Neural crest cell (in vitro differentiated cells): ENCODE data around the gene GCHFR. TPM values are rescaled to one million over a fixed set of nuclear protein-coding genes. Genes with fewer than 3 reads are reported as not detected.

Experiments used
- DNase-seq: peaks from one replicate; pipeline ENCODE4 v3.0.0; 2021; ENCODE audit warnings: low read depth, mixed read lengths, low spot score
- H3K27ac Mint-ChIP-seq: one replicate; pipeline ENCODE4 v1.8.0; 2021; ENCODE audit warnings: mild to moderate bottlenecking, mixed read lengths; ENCODE audit not compliant: unreplicated experiment
- H3K27me3 Mint-ChIP-seq: 2 replicates; pipeline ENCODE4 v1.8.0; 2021; ENCODE audit warnings: low read depth, mild to moderate bottlenecking, mixed read lengths
- H3K36me3 Mint-ChIP-seq: 2 replicates; pipeline ENCODE4 v1.8.0; 2021; ENCODE audit warnings: low read depth, mild to moderate bottlenecking, mixed read lengths
- H3K4me1 Mint-ChIP-seq: 2 replicates; pipeline ENCODE4 v1.8.0; 2021; ENCODE audit warnings: mixed read lengths
- H3K4me3 Mint-ChIP-seq: one replicate; pipeline ENCODE4 v1.8.0; 2021; ENCODE audit warnings: mild to moderate bottlenecking, mixed read lengths
- H3K9me3 Mint-ChIP-seq: 2 replicates; pipeline ENCODE4 v1.8.0; 2021; ENCODE audit warnings: mixed read lengths
- total RNA-seq: library from RNA; stranded (reverse); gene quantifications from 2 replicates; pipeline ENCODE4 v1.2.1, GENCODE V29; 2021
- TF ChIP-seq, protein P1 (sequence below): fragments of 200-600 bp; sonication (generic); conservative IDR thresholded peaks from 2 replicates; pipeline ENCODE4 v1.5.0; 2021; ENCODE audit warnings: antibody characterized with exemption, mild to moderate bottlenecking

The GCHFR gene
- total RNA-seq, 1 donor from 2014 or later: 9.1 TPM

DNA sequence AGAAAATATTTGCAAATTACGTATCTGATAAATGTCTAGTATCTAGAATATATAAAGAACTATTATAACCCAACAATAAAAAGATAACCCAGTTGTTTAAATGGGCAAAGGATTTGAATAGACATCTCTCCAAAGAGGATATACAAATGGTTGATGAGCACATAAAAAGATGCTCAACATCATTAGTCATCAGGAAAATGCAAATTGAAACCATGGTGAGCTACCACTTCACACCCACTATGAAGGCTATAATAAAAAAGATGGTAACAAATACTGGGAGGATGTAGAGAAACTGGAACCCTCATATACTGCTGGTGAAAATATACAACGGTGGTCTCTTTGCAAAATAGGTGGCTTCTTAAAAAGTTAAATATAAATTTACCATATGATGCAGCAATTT, 40.9 kb upstream of the GCHFR start:
- H3K4me1 Mint-ChIP-seq: no peaks in the 10 kb centered on the region
- no peaks in the 10 kb centered on the region for H3K27me3 Mint-ChIP-seq
- H3K36me3 Mint-ChIP-seq: peaks cover 3% of the 10 kb centered on the region
- no peak for DNase-seq
- no peak overlapping the region for H3K27ac Mint-ChIP-seq
- H3K4me3 Mint-ChIP-seq: no peak overlapping the region
- H3K9me3 Mint-ChIP-seq: no peaks in the 10 kb centered on the region
- TF ChIP-seq, protein P1, sequence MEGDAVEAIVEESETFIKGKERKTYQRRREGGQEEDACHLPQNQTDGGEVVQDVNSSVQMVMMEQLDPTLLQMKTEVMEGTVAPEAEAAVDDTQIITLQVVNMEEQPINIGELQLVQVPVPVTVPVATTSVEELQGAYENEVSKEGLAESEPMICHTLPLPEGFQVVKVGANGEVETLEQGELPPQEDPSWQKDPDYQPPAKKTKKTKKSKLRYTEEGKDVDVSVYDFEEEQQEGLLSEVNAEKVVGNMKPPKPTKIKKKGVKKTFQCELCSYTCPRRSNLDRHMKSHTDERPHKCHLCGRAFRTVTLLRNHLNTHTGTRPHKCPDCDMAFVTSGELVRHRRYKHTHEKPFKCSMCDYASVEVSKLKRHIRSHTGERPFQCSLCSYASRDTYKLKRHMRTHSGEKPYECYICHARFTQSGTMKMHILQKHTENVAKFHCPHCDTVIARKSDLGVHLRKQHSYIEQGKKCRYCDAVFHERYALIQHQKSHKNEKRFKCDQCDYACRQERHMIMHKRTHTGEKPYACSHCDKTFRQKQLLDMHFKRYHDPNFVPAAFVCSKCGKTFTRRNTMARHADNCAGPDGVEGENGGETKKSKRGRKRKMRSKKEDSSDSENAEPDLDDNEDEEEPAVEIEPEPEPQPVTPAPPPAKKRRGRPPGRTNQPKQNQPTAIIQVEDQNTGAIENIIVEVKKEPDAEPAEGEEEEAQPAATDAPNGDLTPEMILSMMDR: no peak

DNA sequence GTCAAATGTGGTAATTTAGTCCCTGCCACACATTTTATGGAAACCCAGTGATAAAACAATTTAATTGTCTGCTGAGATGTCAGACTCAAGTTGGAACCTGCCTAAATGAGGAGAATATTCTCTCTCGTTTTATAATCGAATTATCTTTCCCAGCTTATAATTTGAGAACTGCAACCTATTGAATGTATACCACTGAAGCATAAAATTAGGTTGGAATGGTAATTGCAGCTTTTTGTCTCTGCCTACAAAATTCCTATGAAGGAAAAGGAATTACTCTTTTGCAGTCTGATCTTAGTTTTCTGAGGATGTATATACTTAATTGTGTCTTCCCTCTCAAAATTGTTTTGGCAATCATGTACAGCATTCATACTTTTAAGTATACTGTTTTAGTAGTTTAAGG, 39.9 kb upstream of the GCHFR start:
- Mint-ChIP-seq H3K36me3 (peaks cover 7% of the 10 kb centered on the region), H3K27ac (no peak overlapping the region), H3K4me1 (no peaks in the 10 kb centered on the region), H3K9me3 (no peaks in the 10 kb centered on the region), H3K4me3 (no peak overlapping the region), H3K27me3 (no peaks in the 10 kb centered on the region)
- DNase-seq: no peak
- TF ChIP-seq, protein P1: no peak

DNA sequence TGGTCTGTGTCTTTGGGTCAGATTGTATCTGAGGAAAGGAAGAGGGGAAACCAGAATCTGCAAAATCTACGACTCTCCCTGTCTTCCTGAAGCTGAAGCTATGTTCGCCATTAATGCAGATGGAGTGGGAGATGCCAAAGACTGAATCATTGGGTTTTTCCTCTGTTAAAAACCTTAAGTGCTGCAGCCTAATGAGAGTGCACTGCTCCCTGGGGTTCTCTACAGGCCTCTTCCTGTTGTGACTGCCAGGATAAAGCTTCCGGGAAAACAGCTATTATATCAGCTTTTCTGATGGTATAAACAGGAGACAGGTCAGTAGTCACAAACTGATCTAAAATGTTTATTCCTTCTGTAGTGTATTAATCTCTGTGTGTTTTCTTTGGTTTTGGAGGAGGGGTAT, 32.8 kb upstream of the GCHFR start:
- Mint-ChIP-seq H3K4me3 (no peak overlapping the region), H3K27ac (no peak overlapping the region), H3K9me3 (no peaks in the 10 kb centered on the region), H3K27me3 (no peaks in the 10 kb centered on the region), H3K4me1 (no peaks in the 10 kb centered on the region), H3K36me3 (peaks cover 20% of the 10 kb centered on the region)
- TF ChIP-seq, protein P1: no peak
- DNase-seq: no peak

DNA sequence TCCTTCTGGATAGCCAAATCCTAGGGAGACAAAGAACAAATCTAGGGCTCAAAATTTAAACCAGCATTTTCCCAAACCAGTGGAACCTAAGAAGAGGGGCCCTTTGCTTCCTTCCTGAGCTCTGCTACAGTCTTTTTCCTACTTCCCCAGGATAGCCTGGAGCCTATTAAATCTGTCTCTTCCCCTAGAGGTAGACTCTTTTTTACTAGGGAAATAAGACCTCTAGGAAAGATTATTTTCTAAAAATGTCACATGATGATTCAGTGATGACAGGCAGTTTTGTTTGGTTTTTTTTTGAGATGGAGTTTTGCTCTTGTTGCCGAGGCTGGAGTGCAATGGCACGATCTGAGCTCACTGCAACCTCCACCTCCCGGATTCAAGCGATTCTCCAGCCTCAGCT, 27.3 kb upstream of the GCHFR start:
- no peak for DNase-seq
- no peaks in the 10 kb centered on the region for H3K4me1 Mint-ChIP-seq
- no peaks in the 10 kb centered on the region for H3K9me3 Mint-ChIP-seq
- no peak overlapping the region for H3K27ac Mint-ChIP-seq
- TF ChIP-seq, protein P1: no peak
- H3K4me3 Mint-ChIP-seq: no peak overlapping the region
- no peaks in the 10 kb centered on the region for H3K27me3 Mint-ChIP-seq
- peaks cover 4% of the 10 kb centered on the region for H3K36me3 Mint-ChIP-seq

DNA sequence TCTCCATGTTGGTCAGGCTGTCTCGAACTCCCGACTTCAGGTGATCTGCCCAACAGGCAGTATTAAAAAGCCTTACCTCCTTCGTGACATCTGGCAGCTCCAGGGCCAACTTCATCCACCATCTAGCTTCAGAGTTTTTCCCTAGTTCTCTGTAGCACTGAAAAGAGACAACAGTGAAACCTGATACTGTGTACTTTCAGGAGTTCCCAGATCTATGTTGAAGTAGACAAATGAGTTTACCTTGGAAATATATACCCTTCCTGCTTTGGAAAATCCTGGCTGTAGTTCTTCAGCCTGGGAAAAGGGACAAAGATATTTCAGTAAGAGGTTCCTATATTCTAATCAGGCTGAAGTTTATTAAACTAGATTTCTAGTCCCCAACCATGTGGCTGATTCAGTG, 26.8 kb upstream of the GCHFR start:
- H3K36me3 Mint-ChIP-seq: peaks cover 4% of the 10 kb centered on the region
- H3K27me3 Mint-ChIP-seq: no peaks in the 10 kb centered on the region
- no peak overlapping the region for H3K27ac Mint-ChIP-seq
- TF ChIP-seq, protein P1: no peak
- no peak overlapping the region for H3K4me3 Mint-ChIP-seq
- DNase-seq: no peak
- H3K9me3 Mint-ChIP-seq: no peaks in the 10 kb centered on the region
- no peaks in the 10 kb centered on the region for H3K4me1 Mint-ChIP-seq

DNA sequence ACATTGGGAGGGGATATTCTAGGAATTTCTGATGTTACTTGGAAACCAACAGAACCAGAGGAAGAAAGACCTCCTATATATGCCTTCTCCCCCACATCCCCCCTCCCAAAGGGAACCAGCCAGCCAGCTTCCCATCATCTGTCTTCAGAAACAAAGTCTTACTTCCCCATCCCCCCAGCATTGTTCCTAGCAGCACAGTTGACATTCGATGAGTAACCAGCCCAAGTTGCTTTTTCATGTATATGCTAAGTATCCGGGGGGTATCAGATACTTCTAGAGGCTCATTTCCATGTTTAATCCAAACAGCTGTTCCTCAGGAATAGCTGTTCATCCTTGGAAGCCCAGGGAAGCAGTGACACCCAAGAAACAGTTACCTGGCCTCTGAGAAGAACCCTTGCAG, 24.8 kb upstream of the GCHFR start:
- no peak overlapping the region for H3K27ac Mint-ChIP-seq
- H3K27me3 Mint-ChIP-seq: no peaks in the 10 kb centered on the region
- H3K9me3 Mint-ChIP-seq: no peaks in the 10 kb centered on the region
- H3K4me3 Mint-ChIP-seq: no peak overlapping the region
- DNase-seq: no peak
- TF ChIP-seq, protein P1: no peak
- peaks cover 5% of the 10 kb centered on the region for H3K36me3 Mint-ChIP-seq
- H3K4me1 Mint-ChIP-seq: peaks cover 5% of the 10 kb centered on the region
